Activated CD4-positive, alpha-beta T cell treated with anti-CD3 and anti-CD28 coated beads, Interleukin-2, Interleukin-6, amounts not matched to agents 100 ng/mL and 50 ng/mL, durations not matched to agents 16 hours and 8 hours (primary cell): Measurements from ENCODE around the gene TMEM37.
"Not testable (repeated sequence)": the region's sequence is repeated elsewhere in the genome, so short reads cannot be mapped to it uniquely, and the experiment has no call there.

Experiments
- DNase-seq: peaks from one replicate; pipeline ENCODE4 v3.0.0-alpha.2; 2020

Gene TMEM37, protein sequence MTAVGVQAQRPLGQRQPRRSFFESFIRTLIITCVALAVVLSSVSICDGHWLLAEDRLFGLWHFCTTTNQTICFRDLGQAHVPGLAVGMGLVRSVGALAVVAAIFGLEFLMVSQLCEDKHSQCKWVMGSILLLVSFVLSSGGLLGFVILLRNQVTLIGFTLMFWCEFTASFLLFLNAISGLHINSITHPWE

DNA sequence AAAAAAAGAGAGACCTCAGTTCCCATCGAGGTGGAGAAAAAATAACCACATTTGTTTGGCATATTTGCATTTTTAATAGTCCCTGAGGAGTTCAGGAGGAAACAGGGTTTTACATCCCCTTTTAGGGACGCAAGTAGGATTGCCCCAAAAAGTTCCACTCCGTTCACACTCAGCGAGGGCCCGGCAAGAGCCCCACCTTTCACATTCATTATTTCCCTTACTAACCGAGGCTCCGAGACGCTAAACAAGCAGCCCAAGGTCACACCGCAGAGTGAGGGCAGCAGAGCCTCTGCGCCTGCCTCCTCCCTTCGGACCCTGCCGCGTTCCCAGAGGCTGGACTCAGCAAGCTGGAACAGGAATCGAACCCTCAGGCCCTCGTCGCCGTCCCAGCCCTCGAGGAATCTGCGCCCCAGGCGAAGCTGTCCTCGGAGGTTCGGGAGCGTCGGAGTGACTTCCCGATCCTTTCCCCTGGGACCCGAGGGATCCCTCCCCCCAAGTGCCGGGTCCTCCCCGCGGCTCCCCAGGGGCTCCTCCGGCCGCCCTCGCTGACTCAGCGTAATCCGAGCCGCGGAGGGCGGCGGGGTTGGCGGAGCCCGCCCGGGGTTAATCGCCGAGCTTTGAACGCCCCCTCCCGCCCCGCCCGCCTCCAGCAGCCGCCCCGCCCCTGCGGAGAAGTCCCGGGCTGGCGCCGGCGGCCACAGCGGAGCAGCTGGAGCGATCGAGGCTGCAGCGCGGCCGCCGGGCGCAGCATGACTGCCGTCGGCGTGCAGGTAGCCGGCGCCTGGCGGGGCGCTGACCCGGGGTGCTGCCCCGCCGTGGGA lies at the start of gene TMEM37:
TSS of gene TMEM37 (plus strand) at position 700 of the 821 bp plus-strand sequence. CDS start at position 750, 50 bp downstream.
- DNase-seq, result peak; percentile 4

DNA sequence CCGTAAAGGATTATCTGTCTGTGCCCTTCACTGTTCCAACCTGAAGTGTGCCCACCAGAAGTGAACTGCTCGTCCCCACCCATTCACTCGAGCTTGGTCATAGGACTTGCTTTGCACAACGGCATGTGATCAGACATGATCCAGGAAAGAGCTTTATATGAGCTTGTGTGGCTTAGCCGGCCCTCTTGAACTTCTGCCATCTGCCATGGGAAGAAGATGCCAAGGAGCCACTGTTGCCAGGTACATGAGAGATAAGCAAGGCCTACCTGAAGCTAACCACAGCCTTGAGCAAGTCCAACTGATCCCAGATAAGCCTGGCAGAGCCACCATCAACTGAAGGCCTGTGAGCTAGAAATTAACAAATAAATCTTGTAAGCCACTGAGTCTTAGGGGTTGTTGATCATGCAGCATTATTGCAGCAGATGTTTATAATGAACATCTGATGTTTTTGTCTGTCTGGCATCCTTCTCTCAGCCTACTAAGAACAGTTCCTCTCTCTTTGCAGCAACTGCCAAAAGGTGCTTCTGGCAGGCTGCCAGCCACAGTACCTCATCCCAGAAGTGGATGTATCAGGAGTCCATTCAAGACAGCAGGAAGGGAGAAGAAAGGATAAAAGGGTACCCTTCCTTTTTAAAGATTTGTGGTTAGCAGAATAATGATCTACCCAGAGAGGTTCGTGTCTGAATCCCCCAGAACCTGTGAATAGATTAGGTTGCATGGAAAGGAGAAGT lies 48.1 kb upstream of the TMEM37 start:
- DNase-seq, result no peak

DNA sequence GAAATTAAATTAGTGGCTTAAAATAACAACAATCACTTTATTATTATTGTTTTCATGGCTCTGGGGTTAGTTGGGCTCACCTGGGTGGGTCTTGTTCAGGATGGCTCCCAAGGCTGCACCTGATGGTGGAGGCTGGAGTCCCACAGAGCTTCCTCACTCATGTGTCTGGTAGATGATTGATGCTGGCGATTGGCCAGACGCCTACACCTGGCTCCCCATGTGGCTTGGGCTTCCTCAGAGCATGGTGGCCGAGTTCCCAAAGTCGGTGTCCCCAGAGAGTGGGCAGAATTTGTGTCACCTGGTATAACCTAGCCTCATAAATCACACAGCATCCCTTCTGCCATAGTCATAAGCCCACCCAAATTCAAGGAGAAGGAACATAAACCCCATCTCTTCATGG lies 46.7 kb upstream of the TMEM37 start:
- DNase-seq, result no peak

DNA sequence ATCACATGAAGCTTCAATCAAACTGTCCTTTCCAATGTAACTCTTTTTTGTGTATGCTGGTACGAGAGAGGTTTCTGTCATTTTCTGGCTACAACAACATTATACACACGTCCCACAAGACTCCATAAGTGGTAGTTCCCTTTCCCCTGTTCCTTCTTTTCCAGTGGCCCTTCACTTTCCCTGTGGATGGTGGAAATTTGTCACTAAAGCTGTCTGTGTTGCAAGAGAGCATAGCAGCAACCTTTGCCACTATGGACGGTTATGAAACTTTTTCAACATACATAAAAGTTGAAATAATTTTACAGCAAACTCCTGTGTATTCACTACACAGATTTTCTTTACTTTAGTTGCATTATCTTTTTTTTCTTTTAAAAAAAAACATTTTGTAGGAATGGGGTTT lies 46.2 kb upstream of the TMEM37 start:
- no peak for DNase-seq

DNA sequence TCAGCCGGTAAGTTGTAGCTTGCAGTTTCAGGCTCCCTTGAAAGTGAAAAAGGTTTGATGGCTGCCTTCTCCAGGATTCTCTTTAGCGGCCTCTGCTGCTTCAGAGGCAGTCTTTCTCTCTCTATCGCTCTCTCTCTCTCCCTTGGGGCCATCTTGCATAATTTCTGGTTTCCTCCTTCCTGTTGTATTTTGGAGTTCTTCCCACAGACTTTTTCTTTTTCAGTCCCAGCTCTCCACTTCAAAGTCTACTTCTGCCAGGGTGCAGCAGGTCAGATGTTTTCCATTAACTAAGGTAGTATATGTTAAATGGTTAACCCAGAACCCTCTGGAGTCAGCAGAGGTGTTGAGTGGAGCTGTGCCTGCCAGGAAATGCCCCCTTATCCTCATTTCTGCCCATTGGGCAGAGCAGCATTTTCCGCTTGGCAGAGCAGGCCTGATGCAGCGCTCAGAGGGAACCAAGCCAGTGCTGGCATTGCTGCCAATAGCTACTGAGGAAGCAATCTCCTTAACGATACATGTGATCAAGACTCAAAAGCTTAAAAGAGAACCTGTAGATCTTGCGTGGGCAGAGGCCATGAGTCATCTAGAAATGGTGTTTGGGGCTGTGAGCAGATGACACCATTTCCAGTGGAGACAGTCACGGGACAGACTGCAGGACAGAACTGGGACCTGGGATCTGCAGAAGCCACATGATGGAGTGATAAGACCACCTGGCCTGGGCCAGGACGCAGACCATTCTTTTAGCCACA lies 44.1 kb upstream of the TMEM37 start:
- DNase-seq, result peak; percentile 21

DNA sequence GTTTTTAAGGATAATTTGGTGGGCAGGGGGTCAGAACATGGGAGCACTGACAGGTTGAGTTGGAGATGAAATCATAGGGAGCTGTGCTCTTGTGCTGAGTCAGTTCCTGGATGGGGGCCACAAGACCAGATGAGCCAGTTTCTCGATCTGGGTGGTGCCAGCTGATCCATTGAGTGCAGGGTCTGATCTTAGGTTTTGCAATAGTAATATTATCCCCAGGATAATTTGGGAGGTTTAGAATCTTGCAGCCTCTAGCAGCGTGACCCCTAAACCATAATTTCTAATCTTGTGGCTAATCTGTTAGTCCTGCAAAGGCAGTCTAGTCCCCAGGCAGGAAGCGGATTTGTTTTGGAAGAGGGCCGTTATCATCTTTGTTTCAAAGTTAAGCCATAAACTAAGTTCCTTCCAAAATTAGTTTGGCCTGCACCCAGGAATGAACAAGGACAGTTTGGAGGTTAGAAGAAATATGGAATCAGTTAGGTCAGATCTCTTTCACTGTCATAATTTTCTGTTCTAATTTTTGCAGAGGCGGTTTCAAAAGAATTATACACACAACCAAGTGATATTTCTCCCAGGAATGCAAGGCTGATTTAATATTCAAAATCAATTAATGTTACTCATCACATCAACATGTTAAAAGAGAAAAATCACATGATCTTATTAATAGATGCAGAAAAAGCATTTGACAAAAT lies 41.9 kb upstream of the TMEM37 start:
- DNase-seq, result no peak

DNA sequence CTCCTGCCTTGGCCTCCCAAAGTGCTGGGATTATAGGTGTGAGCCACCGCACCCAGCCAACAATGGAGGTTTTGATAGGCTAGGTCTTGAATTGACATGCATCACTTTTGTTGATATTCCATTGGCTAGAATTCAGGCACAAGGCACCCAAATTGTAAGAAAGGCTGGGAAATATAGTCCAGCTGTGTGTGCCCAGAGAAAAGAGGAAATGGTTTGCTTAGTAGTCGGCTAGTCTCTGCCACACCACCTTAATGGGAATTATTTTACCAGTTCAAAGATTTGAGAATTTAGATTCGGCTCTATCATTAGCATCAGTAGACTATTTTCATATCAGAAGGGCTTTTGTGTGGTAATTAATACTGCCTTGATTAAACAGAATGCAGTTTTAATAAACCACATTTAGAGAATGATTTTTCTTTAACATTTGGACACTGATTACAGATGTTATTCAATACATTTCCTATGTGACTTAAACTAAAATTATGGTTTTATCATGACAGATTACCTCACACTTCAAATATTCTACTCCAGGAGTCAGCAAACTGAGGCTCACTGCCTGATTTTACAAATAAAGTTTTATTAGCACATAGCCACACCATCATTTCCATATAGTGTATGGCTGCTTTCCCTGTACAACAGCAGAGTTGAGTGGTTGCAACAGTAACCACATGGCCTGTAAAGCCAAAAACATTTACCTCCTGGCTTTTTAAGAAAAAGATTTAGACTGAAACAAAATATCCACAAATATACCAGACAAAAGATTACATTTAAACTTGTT lies 37.5 kb upstream of the TMEM37 start:
- no peak for DNase-seq

DNA sequence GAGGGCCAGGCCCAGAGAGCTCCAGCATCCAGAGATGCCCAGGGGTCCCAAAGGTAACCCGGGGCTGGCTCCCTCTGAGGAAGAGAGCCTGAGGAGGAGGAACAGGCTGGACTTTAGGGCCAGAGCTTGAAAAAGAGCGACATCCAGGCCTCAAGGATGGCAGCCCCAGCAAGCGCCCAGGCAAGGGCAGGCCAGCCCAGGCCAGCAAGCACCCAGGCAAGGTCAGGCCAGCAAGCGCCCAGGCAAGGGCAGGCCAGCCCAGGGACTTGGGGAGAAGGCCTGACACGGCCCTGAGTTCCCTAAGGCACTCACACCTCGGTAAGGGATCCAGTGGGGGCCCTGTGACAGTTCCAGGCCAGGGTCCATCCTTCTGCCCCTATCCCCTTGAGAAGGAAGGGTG lies 34.5 kb upstream of the TMEM37 start:
- DNase-seq, result no peak

DNA sequence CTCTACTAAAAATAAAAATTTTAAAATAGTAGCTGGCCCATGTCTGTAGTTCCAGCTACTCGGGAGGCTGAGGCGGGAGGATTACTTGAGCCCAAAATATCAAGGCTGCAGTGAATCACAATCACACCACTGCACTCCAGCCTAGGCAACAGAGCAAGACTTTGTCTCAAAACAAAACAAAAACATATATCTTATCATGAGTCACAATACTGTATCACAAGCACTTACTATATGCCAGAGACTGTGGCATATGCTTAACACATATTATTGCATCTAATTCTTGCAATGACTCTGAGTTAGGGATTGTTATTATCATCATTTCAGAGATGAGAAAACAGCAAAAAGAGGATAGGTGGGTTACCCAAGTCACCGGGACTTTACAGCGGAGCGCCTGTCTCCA lies 29.5 kb upstream of the TMEM37 start:
- no peak for DNase-seq

DNA sequence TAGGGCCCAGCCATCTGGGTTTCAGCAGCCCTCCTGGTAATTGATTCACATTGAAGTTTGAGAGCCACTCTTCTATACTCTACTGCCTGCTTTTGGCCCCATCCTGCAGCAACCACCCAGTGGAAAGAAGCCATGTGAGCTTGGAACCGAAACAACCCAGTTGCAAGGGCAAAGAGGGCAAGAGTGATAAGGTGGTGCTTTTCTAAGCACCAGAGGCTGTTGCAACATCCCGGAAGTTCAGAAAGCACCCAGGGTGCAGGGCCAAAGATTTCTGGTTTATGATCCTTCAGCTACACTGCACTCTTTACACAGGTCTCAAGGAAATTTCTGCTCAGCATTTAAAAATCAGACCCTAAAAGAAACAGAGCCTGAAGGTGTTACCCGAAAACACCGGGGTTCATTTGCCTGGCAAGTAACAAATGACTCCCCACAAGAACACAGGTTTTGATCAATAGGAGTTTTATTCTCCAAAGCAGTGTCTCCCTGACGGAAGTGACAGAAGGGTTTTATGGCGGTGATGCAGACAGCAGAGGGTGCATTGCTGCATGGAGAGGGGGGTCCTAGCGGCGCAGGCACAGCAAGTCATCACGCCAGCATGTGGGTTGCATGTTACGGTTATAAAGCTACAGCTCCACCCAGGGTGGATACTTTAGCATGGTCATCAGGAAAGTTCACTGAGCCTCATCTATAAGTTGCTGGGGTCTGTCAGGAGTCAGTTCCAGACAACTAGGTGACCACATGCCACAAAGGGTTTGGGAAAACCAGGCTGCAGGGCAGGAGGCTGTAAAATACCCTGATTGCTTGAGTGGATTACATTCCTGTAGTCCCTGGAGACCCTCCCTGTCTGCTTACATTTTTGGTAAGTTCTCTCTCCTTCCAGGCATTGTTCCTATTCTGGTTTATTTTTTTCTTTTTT lies 28.8 kb upstream of the TMEM37 start:
- DNase-seq, result no peak

DNA sequence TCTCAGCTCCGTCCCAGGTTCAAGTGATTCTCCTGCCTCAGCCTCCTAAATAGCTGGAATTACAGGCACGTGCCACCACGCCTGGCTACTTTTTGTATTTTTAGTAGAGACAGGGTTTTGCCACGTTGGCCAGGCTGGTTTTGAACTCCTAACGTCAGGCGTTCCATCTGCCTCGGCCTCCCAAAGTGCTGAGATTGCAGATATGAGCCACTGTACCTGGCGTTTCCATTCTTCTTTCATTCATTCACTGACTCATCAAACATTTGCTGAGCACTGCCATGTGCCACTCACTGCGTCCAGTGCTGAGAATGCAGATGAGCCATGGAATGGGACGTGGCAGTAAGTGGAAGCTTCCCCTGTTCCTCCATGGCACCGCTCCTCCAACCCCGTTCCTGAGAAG lies 28.0 kb upstream of the TMEM37 start:
- DNase-seq, result not testable (repeated sequence)

DNA sequence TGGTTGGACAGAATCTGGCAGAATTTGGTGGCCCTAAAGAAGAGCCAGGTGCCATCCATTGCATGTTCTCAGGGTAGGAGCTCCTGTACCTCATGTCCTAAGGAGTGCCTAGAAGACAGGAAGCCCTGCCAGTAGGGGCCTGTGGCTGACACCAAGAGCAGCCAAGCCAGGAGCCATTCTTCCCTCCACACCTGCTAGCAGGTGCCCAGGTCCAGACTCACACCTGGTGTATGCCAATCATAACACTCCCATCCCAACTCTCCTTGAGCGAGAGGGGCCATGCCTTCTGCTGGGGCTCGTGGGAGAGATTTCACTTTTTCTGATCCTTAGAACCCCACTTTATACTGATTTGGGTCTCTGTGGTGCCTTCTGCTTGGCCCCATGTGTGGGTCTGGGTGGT lies 26.5 kb upstream of the TMEM37 start:
- no peak for DNase-seq

DNA sequence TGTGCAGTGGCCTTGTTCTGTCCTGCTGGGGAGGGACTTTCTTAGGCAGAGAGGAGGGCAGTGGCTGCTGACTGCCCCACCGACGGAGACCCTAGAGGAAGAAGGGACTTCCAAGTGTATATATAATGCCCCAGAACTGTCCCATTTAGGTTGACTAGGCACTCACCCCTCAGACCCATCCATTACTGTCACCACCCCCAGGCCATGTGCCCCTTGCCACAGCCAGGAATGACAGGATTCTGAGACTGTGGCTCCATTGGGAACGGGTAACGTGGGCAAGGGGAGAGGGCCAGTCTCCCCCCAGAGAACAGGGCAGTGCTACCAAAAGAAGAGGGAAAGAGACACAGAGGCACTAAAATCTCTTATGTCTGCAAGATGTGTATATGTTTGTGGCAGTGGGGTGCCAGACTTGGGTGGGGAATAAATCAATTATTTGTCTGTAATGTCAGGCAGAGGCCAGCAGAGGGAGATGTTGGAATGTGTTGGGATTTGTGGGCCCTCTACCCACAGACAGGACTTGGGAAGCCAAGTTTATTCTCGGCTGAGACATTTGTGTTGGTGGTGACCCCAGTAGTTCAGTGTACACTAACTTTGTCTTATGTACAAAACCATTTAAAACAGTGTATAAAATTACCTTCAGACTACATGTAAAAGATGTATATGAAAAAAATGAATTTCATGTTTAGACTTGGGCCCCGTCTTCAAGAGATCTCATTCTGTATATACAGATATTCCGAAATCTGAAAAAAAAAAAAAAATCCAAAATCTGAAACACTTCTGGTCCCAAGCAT lies 24.0 kb upstream of the TMEM37 start:
- peak; percentile 53 for DNase-seq

DNA sequence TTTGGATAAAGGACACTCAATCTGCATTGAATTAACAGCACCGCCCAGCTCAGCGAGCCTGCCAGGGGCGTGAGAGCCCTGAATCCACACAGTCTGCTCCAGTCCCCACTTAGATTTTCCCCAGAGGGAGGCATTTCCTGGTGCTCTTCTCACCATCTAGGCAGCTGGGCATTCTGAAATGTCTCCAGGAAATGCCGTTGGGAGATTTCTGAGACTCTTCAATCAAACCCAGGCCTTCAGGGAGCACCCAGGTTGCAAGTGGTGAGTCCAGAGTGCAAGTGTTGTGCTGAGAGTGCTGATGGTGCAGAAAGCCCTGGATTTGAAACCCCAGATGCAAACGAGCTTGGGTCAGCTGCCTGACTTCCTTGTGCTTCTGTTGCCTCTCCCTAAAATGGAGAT lies 23.4 kb upstream of the TMEM37 start:
- DNase-seq, result no peak

DNA sequence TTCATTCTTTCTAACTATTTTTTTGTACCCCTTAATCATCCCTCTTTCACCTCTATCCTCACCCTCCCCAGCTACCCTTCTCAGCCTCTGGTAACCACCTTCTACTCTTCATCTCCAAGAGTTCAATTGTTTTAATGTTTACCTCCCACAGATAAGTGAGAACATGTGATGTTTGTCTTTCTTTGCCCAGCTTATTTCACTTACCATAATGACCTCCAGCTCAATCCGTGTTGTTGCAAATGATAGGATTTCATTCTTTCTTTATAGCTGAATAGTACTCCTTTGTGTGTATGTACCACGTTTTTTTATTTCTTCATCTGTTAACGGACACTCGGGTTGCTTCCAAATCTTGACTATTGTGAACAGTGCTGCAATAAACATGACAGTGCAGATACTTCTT lies 22.1 kb upstream of the TMEM37 start:
- DNase-seq, result no peak

DNA sequence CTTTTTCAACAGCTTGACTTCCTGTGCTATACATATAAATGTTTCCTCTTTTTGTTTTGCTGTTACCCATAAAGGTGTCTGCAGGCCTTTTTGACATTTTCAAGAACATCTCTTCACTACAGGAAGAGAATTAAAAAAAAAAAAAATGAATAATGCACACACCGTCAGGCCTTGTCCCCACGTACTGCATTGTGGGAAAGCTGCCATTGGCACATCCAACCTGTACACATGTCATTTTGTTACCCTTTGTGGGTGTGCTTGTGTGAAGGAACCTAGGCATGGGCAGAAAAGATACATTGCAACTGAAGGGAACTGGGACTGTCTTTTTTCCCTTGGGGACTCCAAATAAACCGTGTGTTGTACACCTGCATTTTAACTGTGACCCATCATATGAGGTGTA lies 16.8 kb upstream of the TMEM37 start:
- no peak for DNase-seq

DNA sequence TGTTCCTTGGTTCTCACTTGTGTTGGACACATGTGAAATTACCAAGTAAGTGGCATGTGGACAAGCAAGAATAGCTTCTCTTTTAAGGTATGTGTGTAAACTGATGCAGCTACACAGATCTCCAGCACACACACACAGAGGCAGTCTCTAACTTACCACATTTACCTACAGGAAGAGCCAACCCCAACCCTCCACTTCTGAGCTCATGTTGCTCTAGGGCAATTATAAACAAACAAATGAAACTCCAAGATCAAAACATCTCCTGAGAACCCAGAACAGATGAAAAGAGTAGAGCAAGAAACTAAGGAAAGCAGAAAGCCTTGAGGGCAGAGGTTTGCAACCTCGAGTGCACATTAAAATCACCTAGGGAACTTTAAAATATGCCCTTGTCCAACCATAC lies 16.0 kb upstream of the TMEM37 start:
- no peak for DNase-seq

DNA sequence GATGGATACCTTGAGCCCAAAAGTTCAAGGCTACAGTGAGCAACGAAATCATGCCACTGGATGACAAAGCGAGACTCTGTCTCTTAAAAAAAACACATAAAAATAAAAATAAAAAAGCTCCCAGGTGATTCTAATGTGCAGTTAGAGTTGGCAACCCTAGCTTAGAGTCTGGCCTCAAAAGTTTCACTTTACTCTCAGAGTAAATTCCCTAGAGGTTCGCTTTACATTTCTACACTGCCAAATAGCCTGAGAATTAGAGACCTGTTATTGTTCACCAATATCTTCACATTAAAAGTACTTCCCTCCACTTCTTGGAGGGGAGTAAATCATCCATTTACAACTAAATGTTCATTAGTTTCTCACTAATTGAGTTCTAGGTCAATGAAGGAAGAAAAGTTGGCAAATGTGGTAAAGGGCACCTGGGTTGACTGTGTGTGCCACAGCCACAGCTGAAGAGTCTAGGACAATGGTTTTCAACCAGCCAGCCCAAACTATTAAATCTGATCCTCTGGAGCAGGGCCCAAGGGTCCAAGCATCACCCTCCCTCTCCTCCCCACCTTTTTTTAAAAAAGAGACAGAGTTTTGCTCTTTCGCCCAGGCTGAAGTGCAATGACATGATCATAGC lies 15.2 kb upstream of the TMEM37 start:
- DNase-seq, result no peak

DNA sequence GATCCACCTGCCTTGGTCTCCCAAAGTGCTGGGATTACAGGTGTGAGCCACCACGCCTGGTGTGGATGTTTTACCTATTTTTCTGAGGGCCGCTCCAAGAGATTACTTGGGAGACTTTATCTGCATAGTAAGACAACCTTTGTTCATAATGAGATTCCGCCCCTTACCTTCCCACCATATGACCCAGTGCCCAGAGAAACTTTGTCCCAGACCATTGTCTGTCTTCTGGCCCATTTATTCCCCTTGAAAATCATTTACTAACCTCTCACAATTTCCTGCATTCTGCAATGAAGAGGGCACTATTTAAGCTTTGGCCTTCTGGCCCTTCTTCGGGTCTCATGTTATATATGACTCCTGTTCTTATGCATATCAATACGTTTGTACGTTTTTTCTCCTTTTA lies 13.7 kb upstream of the TMEM37 start:
- no peak for DNase-seq
